Measurements from ENCODE around the gene C4orf46.
"Not testable (repeated sequence)": the region's sequence is repeated elsewhere in the genome, so short reads cannot be mapped to it uniquely, and the experiment has no call there.

The C4orf46 gene

DNA sequence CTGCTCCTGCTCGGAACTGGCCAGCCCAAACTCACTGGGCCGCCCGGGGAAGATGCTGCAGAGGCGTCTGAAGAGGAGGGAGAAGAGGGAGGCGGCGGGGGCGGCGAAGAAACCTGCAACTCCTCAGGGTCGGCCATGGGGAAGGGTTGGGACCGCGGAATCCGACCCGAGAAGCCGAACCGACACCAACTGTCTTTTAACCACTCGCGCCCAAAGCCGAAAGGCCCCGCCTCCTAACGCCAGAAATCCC lies at the start of gene C4orf46:
Gene C4orf46 (minus strand): TSS at position 223 of the 250 bp plus-strand sequence. CDS start 86 bp downstream, at position 137.
- in situ Hi-C loops (cut with MboI; ENCODE audit: low sequenced_read_pairs): no loop called here

DNA sequence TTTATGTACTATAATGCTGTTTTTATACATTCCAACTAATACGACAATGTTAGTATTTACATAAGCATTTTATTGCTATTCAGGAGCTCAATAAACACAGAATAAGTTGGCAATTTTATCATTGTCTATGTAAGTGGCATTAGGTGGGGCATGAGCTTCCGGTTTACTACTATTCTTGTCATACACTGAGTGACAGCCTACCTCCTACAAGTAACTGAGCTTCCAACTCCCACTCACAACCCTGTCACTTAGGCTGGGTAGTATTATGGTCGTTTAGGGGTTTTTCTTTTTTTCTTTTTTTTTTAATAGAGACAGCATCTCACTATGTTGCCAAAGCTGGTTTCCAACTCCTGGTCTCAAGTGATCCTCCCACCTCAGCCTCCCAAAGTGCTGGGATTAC lies 44.1 kb upstream of the C4orf46 start:
- in situ Hi-C loops (cut with MboI; ENCODE audit: low sequenced_read_pairs): no loop called here

DNA sequence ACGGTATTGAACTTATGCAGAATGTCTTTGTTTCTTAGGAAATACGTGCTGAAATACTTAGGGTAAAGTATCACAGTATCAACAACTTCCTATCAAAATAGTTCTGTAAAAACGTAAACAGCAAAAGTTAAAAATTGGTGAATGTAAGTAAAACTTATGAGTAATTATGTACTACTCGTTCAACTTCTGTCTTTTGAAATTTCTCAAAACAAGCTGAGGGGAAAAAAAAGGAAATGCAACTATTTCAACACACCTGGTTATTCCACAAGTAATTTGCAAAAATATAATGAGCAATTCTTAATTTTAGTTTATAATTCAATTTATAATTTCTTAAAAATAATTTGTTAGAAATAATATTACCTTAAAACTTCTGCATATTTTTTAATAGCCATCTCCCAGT lies 43.2 kb upstream of the C4orf46 start:
- in situ Hi-C loops (cut with MboI; ENCODE audit: low sequenced_read_pairs): no loop called here

DNA sequence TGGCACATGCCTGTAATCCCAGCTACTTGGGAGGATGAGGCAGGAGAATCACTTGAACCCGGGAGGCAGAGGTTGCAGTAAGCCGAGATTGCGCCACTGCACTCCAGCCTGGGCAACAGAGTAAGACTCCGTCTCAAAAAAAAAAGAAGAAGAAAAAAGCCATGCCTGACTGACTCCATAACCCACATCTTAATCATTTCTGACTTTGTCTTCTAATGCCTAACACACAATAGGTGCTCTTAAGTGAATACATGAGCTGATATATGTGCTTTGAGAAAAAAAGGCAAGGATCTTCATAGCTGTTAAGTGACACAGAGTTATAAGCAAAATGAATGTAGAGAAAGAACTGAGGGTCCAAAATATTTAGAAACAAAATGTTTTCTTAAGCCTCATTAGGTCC lies 40.9 kb upstream of the C4orf46 start:
- in situ Hi-C loops (cut with MboI; ENCODE audit: low sequenced_read_pairs): not testable (repeated sequence)

DNA sequence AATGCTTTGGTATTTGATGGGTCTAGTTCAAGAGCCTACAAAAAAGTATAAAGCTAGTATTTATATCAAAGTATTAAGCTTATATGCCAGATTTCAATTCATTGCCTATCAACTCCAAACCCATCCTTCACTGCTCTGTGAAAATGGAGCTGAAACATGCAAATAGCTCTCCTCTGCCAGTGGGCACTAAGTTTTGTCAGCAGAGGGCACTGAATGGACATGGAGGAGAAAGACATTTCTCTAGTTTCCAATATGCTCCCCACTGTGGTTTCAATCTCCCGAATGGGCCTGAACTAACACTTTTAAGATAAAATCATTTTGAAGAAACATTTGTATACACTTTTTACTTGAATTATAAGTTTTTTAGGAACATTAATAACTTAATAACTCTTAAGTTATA lies 39.1 kb upstream of the C4orf46 start:
- in situ Hi-C loops (cut with MboI; ENCODE audit: low sequenced_read_pairs): no loop called here

DNA sequence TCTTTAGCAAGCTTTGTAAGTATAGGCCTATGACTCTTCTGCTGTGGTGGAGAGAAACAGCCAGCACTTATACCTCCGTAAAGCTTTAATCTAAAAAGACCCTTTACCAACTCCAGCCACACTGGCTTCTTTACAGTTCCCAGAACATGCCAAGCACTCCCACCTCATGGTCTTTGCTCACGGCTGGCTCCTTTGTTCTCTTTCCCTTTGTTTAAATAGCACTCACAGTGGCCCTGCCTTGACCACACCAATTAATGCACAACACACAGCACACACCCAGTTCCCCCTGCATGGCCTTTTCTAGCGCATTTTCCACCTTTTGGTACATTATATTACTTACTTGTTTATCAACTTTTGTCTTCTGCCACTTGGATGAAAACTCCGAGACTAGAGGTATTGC lies 32.6 kb upstream of the C4orf46 start:
- in situ Hi-C loops (cut with MboI; ENCODE audit: low sequenced_read_pairs): no loop called here

DNA sequence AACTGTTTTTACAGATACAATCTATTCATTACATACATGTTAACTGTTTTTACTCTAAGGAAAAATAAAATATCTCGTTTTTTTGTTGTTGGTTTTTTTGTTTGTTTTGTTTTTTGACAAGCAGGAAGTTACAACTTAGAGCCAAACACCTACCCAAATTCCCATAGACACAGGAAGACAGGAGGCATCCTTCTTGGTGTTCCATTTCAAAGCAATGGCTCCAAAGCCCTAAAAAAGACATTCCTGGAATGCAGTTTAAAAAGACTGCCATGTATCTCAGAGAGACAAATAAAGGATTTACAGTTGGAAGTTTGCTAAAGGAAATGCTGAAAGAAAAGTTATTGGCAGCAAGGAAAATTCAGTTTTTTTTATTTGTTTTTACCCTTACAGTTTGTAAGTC lies 17.1 kb upstream of the C4orf46 start:
- in situ Hi-C loops (cut with MboI; ENCODE audit: low sequenced_read_pairs): no loop called here

DNA sequence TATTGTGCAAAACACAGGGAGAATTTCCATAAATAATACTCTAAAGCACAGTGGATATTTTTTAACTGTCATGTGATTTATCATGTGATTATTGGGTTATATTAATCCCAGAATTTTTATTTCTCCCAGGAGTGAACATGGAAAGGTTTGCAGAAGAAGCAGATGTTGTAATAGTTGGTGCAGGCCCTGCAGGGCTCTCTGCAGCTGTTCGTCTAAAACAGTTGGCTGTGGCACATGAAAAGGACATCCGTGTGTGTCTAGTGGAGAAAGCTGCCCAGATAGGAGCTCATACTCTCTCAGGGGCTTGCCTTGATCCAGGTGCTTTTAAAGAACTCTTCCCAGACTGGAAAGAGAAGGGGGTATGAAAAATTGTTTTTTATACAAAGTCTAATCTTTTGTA lies 10.4 kb upstream of the C4orf46 start:
- in situ Hi-C loops (cut with MboI; ENCODE audit: low sequenced_read_pairs): no loop called here

DNA sequence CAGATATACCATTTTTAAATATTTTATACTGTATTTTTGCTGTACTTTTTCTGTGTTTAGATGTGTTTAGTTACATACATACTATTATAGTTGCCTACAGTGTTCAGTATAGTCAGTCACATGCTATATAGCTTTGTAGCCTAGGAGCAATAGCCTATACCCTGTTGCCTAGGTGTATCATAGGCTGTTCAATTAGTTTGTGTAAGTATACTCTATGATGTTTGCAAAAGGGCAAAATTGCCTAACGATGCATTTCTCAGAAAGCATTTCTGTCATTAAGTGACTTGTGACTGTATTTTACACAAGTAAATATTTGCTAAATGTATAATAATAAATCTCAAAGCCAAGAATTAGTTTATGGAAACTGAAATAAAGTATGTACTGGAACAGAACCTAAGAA lies 9.9 kb upstream of the C4orf46 start:
- in situ Hi-C loops (cut with MboI; ENCODE audit: low sequenced_read_pairs): no loop called here

DNA sequence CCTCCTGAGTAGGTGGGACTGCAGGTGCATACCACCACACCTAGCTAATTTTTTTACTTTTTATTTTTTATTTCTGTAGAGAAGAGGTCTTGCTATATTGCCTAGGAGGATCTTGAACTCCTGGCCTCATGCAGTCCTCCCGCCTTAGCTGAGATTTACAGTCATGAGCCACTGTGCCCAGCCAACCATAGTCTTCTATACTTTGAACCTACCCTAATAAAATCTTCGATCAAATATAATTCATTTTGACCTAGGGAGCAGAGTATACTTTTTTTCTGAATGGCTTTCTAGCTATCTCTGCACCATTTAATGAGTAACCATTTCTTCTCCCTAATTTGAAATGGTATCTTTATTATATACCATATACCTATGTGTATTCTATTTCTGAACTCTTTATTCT lies 7.1 kb upstream of the C4orf46 start:
- in situ Hi-C loops (cut with MboI; ENCODE audit: low sequenced_read_pairs): no loop called here

DNA sequence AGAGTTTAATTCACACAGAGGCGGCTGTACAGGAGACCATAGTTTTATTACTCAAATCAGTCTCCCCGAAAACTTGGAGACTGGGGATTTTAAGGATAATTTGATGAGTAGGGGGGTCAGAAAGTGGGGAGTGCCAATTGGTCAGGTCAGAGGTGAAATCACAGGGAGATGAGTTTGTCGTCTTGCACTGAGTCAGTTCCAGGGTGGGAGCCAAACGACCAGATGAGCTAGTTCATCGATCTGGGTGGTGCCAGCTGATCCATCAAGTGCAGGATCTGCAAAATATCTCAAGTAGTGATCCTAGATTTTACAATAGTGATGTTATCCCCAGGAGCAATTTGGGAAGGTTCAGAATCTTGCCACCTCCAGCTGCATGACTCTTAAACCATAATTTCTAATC lies 4.4 kb upstream of the C4orf46 start:
- in situ Hi-C loops (cut with MboI; ENCODE audit: low sequenced_read_pairs): no loop called here

DNA sequence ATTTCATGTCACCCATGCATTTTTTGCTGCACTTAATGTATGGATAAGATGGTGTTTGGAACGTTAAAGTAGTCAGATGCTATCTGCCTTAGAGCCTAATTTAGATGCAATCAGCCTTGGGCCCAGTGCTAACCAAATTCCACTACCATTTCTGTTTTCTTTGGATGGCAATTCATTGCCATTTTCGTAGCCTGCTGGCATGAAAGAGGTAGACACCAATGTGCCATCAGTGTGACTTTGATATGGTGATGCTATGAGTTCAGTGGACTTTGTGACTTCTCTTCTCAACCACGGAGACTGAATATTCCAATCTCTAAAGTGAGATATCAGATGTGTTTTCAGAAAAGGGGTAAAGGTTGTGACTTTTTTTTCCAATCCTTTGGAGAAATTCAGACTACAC lies 1.9 kb upstream of the C4orf46 start:
- in situ Hi-C loops (cut with MboI; ENCODE audit: low sequenced_read_pairs): no loop called here

DNA sequence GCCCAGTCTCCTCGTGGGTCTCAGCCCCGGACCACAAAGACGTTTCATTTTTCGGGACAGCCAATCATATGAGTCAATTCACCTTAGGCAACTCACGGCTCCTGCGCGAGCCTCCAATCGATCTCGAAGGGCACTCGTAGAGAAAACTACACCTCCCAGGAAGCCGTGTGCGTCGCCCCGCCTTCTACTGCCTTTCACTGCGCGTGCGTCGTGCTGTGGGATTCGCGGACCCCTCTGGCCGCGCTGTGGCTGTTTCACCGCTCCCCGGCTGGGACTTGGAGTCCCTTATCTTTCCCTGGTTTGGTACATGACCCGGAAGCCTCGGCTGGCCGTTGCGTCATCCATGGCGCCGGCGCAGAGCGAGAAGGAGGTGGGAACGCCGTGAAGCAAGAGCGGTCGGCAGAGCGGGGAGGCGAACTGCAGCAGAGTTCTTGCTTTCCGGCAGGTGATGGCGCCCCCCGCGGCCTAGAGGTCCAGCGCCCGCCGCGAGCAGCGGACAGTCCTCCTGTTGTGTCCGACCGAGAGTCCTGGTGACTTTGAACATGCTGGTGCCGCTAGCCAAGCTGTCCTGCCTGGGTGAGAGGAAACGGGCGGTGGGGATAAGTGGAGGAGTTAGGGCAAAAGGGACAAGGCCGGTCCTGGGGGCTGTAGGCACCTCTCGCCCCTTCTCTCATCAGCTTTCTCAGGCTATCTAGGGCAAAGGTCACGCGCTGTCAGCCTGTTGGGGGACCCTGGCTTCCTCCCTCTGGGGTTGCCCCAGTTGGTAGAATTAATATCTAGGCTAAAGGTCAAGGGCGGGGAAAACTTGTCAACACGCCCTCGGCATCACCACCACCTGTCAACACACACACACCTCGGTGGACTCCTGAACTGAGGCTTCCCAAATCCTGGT lies 474 bp upstream of the C4orf46 start, which contains the start of gene ETFDH:
Gene ETFDH (plus strand): TSS at position 382 of the 892 bp plus-strand sequence. CDS start 161 bp downstream, at position 543.
- in situ Hi-C loops (cut with MboI; ENCODE audit: low sequenced_read_pairs): no loop called here

DNA sequence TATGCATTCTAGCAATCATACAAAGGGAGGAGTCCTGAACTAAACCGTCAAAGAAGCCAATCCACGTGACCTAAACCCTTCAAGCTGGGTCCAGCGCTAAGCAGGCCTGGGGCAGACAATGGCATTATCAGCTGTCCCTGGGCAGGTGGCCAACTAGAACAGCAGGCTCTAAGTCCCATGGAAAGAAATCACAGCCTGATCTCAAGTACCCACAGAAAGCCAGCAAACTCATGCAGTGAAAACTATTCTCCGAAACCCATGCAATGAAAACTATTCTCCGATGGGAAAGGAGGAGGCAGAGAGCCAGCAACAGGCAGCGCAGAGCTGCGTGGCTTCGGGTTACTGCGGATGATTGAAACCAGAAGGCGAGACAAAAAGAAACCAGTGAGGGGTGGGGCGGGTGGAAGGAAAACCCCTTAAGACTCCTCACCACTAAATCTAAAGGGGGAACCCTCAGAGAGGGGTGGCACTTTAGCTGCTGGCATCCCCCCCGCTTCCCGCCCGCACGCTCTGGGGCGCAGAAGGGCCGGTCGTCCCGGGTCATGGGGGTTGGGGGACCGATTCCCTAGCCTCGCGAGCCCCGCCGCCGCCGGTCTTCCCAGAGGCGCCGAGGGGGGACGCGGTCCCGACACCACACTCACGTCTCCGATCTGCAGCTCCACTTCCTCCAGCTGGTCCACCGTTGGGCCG lies 567 bp downstream of the C4orf46 start:
- in situ Hi-C loops (cut with MboI; ENCODE audit: low sequenced_read_pairs): no loop called here

DNA sequence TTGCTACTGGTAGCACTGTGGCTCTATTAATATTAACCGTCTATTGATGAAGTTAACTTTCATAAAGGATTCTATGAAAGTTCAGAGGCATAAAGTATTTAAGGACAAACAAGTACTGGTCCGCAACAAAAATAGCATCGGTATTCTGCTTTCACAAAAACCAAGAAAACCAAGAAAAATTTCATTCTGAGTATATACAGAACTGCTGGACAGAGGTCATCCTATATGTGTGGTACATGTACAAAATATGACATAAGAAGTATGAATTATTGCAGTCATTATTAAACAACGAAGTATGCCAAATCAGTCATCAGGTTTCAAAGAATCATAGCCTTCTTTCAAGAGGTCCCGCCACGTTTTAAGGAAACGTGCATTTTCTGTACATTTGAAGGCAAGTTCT lies 2.4 kb downstream of the C4orf46 start:
- in situ Hi-C loops (cut with MboI; ENCODE audit: low sequenced_read_pairs): no loop called here

DNA sequence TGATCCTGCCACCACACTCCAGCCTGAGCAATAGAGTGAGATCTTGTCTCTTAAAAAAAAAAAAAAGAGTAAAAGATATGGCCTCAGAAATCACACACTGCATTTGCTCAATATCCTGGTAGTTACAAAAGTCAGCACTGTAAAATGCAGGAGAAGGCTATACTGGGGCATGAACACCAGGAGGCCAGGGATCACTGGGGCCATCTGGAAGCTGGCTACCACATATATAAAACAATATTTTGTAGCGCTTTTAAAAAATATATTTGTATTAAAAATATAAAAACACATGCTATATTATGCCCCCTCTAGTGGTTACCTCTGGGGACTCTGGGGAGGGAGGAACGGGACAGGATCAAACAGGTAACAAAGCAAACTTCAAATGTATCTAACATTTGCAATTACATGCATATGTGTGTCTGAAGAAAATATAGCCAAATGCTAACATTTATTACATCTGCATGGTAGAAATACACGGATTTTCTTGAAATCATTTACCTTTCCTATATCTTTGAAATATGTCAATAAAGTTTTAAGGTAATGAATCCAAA lies 4.0 kb downstream of the C4orf46 start:
- in situ Hi-C loops (cut with MboI; ENCODE audit: low sequenced_read_pairs): no loop called here

DNA sequence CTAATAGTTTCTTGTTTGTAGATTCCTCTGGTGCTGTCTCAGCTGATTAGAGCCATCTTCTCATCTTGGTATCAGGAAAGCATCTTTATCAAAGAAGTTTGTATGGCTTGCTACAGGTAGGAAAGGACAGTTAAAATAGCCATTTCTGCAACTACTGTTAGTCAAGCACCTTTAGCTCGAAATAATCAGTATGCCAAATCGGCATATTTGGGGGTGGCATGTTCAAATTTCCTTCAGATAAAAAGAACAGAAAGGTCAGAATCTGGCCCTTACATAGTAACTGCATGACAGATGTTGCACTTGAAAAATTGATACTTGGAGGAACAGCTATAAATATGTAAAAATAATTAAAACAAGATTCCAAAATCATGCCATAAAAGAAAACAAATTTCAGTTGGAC lies 4.8 kb downstream of the C4orf46 start:
- in situ Hi-C loops (cut with MboI; ENCODE audit: low sequenced_read_pairs): no loop called here

DNA sequence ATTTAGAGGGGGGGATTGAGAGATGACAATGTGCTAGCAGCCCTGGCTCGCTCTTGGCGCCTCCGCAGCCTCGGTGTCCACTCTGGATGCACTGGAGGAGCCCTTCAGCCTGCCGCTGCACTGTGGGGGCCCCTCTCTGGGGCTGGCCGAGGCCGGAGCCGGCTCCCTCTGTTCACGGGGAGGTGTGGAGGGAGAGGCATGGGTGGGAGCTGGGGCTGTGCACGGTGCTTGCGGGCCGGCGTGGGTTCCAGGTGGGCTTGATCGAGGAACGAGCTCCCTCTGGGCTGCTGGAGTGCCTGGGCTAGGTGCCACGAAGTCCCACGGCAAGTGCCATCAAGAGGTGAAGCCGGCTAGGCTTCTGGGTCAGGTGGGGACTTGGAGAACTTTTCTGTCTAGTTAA lies 6.9 kb downstream of the C4orf46 start:
- in situ Hi-C loops (cut with MboI; ENCODE audit: low sequenced_read_pairs): no loop called here

DNA sequence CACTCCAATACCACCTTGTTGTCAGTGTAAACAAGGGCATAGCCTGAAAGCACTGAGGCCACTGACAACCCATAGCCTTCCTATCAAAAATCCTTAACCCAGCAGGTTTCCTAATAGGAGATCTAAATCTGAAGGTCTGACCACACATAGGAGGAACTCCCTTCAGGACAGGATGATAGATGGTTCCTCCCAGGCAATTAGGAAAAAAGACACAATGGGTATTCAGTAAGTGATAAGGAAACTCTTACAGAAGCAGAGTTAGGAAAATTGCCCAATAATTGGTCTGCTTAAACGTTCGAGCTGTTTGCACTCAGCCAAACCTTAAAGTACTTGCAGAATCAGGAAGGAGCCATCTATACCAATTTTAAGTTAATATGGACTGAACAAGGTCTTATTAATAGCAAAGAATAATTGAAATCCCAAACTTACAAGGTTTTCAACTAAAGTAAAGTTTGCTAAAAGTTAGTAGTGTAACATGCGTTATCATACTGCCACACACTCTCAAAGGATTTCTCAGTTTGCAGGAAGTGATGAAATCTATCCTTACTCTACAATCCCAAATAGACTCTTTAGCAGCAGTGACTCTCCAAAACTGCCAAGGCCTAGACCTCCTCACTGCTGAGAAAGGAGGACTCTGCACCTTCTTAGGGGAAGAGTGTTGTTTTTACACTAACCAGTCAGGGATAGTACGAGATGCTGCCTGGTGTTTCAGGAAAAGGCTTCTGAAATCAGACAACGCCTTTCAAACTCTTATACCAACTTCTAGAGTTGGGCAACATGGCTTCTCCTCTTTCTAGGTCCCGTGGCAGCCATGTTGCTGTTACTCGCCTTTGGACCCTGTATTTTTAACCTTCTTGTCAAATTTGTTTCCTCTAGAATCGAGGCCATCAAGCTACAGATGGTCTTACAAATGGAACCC lies 7.7 kb downstream of the C4orf46 start:
- in situ Hi-C loops (cut with MboI; ENCODE audit: low sequenced_read_pairs): not testable (repeated sequence)

DNA sequence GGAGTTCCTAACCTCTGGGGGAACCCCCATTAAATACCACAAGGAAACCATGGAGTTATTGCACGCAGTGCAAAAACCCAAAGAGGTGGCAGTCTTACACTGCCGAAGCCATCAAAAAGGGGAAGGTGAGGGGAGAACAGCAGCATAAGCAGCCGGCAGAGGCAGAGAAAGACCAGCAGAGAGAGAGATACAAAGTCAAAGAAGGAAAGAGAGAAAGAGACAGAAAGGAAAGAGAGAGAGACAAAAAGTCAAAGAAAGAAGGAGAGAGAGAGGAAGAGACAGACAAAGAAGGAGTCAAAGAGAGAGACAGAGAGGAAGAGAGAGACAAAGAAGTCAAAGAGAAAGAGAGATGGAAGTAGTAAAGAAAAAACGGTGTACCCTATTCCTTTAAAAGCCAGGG lies 8.4 kb downstream of the C4orf46 start:
- in situ Hi-C loops (cut with MboI; ENCODE audit: low sequenced_read_pairs): not testable (repeated sequence)

DNA sequence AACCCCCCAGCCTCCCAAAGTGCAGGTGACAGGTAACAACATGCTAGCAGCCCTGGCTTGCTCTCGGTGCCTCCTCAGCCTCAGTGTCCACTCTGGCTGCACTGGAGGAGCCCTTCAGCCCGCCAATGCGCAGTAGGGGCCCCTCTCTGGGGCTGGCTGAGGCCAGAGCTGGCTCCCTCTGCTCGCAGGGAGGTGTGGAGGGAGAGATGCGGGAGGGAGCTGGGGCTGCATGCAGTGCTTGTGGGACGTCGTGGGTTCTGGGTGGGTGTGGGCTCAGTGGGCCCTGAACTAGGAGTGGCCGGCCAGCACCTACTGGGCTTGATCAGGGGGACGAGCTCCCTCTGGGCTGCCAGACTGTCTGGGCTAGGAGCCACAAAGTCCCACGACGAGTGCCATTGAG lies 14.4 kb downstream of the C4orf46 start:
- in situ Hi-C loops (cut with MboI; ENCODE audit: low sequenced_read_pairs): no loop called here
